Liver (tissue), 3 donors: ENCODE results near the gene TMEM178A.

Source experiments
- ATF3 ChIP-seq: IDR thresholded peaks from 2 replicates; pipeline ENCODE4 v1.6.1; 2016; ENCODE audit warnings: antibody characterized with exemption
- EGR1 ChIP-seq, 2 donors: IDR thresholded peaks; 2 replicates each; pipeline ENCODE4 v1.6.1; 2016 to 2018; ENCODE audit warnings: antibody characterized with exemption in 2 of 2, low read depth in 2 of 2
- FOXA1 ChIP-seq: IDR thresholded peaks from 2 replicates; pipeline ENCODE4 v1.6.1; 2016; ENCODE audit warnings: antibody characterized with exemption
- GABPA ChIP-seq, 2 donors: IDR thresholded peaks in 1 of 2; conservative IDR thresholded peaks in 1 of 2; 2 replicates each; pipeline ENCODE4 v1.6.1; 2016; ENCODE audit warnings: antibody characterized with exemption in 2 of 2, mild to moderate bottlenecking in 1 of 2, moderate library complexity in 1 of 2
- JUND ChIP-seq, 2 donors: IDR thresholded peaks; 2 replicates each; pipeline ENCODE4 v1.6.1; 2016; ENCODE audit warnings: antibody characterized with exemption in 2 of 2
- RAD21 ChIP-seq, 2 donors: IDR thresholded peaks; 2 replicates each; pipeline ENCODE4 v1.6.1; 2016; ENCODE audit warnings: antibody characterized with exemption in 2 of 2, mild to moderate bottlenecking in 2 of 2
- REST ChIP-seq: IDR thresholded peaks from 2 replicates; pipeline ENCODE4 v1.6.1; 2016; ENCODE audit warnings: antibody characterized with exemption, mild to moderate bottlenecking
- RXRA ChIP-seq, 2 donors: IDR thresholded peaks; 2 replicates each; pipeline ENCODE4 v1.6.1; 2017 to 2018; ENCODE audit warnings: antibody characterized with exemption in 2 of 2, mild to moderate bottlenecking in 1 of 2
- TAF1 ChIP-seq: conservative IDR thresholded peaks from 2 replicates; pipeline ENCODE4 v1.6.1; 2016; ENCODE audit warnings: antibody characterized with exemption, mild to moderate bottlenecking
- YY1 ChIP-seq: IDR thresholded peaks from 2 replicates; pipeline ENCODE4 v1.6.1; 2016; ENCODE audit warnings: antibody characterized with exemption, mild to moderate bottlenecking
- ZBTB33 ChIP-seq: IDR thresholded peaks from 2 replicates; pipeline ENCODE4 v1.6.1; 2016; ENCODE audit warnings: antibody characterized with exemption
- TF ChIP-seq, protein P1 (sequence below): fragments of 150-350 bp; IDR thresholded peaks from 2 replicates; pipeline ENCODE4 v1.5.1; 2017; ENCODE audit warnings: improper control_type of control experiment, low read depth, low read length; ENCODE audit not compliant: missing input control
- TF ChIP-seq, protein P2 (sequence below): IDR thresholded peaks from 2 replicates; pipeline ENCODE4 v1.6.1; 2016; ENCODE audit warnings: antibody characterized with exemption
- donor health status: healthy.
- donor health status: healthy.

- TF ChIP-seq JUND (IDR thresholded peaks at IDR 0.05) (no peak), RAD21 (IDR thresholded peaks at IDR 0.05) (no peak), TAF1 (no peak), GABPA (IDR thresholded peaks at IDR 0.05 in 1 of 2, conservative IDR thresholded peaks at IDR 0.05 in 1 of 2) (no peak), ZBTB33 (no peak), ATF3 (no peak), YY1 (no peak), FOXA1 (no peak), EGR1 (IDR thresholded peaks at IDR 0.05; ENCODE audit: low read depth in 2 of 2) (no peak), REST (no peak), RXRA (IDR thresholded peaks at IDR 0.05) (no peak)
- TF ChIP-seq, protein P1, sequence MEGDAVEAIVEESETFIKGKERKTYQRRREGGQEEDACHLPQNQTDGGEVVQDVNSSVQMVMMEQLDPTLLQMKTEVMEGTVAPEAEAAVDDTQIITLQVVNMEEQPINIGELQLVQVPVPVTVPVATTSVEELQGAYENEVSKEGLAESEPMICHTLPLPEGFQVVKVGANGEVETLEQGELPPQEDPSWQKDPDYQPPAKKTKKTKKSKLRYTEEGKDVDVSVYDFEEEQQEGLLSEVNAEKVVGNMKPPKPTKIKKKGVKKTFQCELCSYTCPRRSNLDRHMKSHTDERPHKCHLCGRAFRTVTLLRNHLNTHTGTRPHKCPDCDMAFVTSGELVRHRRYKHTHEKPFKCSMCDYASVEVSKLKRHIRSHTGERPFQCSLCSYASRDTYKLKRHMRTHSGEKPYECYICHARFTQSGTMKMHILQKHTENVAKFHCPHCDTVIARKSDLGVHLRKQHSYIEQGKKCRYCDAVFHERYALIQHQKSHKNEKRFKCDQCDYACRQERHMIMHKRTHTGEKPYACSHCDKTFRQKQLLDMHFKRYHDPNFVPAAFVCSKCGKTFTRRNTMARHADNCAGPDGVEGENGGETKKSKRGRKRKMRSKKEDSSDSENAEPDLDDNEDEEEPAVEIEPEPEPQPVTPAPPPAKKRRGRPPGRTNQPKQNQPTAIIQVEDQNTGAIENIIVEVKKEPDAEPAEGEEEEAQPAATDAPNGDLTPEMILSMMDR: no peak
- TF ChIP-seq, protein P2, sequence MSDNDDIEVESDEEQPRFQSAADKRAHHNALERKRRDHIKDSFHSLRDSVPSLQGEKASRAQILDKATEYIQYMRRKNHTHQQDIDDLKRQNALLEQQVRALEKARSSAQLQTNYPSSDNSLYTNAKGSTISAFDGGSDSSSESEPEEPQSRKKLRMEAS: no peak
These were observed 19.4 kb downstream of the TMEM178A start for GRCh38 chr2:39685126-39685525.
